ENCODE results near the gene ADAMTS12. TPM values are rescaled to one million over a fixed set of nuclear protein-coding genes. Genes with fewer than 3 reads are reported as not detected.

The ADAMTS12 gene
- total RNA-seq, 1 donor from 2014 or later, result 2.2 TPM

DNA sequence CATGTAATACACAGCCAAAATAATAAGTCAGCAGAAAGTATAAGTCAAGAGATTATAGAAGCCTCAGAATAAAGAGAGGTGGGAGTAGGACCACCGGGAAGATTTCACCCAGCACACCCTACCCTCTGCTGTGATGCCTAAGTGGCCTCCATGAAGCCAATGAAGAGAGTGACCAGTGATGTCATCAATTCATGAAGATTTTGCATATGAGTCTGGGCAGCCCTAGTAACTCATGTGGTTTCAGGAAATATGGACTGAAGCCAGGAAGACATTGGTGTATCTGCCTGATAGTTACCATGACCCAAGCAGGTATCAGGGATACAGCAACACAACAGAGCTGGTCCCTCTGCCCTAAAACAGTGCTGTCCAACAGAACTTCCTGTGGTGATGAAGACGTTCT, 135.3 kb downstream of the ADAMTS12 start:
- DNase-seq (ENCODE audit: low spot score), result no peak

- DNase-seq (ENCODE audit: low spot score), result no peak
Observed at GRCh38 chr5:33755231-33755630, 136.6 kb downstream of the ADAMTS12 start.

DNA sequence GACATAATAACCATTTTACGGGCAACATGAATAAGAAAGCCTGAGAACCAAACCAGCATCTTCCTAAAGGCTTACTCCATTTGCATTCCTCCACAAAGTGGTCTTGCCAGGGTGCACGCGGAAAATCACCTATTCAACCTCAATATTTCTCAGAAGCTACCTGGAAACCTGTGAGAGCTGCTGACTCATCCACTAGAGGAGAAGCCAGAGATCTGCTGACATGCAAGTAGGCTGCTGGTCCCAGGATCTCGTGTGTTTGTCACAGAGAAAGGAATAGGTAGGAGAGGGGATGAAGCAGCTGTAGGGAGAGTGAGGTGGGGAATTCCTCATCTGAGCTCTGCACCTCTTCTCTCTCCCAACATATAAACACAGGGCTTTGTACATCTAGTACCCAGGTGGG, 138.1 kb downstream of the ADAMTS12 start:
- no peak for DNase-seq (ENCODE audit: low spot score)

- DNase-seq (ENCODE audit: low spot score), result no peak
Observed at GRCh38 chr5:33748754-33749153, 143.0 kb downstream of the ADAMTS12 start.

DNA sequence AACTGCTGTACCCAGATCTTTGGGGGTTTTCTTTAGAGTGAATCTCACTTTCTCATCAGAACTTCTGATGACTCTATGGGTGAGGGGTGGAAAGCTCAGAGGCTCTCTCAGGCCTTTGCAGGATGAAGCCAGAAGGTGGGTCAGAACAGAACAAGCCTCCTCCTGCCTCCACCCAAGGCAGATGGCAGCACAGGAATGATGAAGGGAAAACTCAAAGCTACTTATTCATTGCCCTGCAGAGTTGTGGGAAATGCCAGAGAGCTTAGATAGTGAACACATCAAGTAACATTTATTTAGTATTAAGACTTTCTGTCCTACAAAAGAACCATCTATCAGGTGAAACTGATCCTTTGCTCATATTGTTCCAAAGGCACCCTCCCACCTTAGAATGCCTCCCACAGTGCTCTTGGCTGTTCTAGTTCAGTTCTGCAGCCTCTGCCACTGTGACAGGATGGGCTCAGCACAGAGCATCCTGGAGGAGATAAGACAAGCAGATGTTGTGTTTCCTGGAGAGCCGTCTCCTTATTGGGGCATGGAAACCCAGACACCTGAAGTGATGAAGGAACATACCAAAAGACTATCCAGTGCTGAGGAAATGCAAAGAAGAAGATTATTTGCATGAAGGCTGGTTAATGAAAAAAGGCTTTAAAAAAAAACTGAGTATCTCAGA, 146.6 kb downstream of the ADAMTS12 start:
- no peak for DNase-seq (ENCODE audit: low spot score)

DNA sequence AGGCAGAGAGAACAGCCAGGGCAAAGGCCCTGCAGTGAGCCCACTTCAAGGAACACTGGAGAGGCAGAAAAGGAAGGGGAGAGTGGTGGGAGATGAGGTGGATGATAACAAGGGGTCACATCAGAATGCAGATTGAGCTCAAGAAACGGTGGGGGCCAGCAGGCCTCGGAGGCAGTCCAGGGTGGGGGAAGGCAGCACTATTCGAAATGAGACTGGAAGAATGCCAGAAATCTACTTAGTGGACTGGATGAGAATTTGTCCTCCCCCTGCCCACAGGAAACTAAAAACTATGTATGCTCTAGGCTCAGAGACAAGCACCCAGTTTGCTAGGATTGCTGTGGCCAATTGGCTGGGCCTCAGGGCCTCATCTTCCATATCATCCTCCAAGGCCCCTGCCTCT, 148.7 kb downstream of the ADAMTS12 start:
- DNase-seq (ENCODE audit: low spot score), result no peak

- DNase-seq (ENCODE audit: low spot score), result no peak
Observed at GRCh38 chr5:33742181-33742580, 149.6 kb downstream of the ADAMTS12 start.

- DNase-seq (ENCODE audit: low spot score), result no peak
Observed at GRCh38 chr5:33738967-33739366, 152.8 kb downstream of the ADAMTS12 start.

DNA sequence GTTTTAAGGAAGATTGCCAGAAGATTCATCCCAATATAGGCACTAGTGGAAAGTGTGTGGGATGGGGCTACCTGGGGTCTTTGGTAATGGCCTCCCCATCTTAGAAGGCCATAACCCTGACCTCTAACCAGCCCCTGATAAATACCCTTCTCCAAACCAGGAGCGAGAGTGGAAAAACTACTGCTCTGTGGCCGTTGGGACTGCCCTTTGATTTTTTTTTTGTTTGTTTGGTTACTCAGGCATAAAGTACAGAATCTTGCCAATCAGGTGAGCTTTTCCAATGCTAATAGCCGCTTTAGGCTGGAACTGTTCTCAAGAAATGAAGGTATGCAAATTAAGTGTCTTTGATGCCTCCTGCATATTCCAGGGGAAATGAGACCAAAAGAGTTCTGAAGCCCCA, 153.7 kb downstream of the ADAMTS12 start:
- no peak for DNase-seq (ENCODE audit: low spot score)

GRCh38 chr5:33737697-33738096, 154.1 kb downstream of the ADAMTS12 start:
- no peak for DNase-seq (ENCODE audit: low spot score)

GRCh38 chr5:33737284-33737683, 154.5 kb downstream of the ADAMTS12 start:
- no peak for DNase-seq (ENCODE audit: low spot score)

DNA sequence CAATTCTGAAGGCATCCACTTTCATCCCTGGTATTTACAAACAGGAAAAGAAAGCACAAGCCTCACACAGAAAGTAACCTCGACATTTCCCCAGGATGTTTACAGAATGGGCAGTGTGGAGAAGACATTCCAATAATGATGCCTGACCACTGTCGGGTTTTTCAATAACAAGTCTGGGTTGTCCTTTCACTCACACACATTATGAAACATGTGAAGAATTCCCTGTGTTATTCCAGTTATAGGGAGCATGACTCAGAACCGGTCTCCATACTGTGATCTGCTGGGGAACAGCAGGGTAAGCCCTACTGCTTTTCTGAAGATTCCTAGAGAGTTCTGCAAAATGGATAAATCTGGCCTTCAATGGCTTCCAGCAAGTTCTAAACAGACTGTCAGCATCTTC, 155.3 kb downstream of the ADAMTS12 start:
- no peak for DNase-seq (ENCODE audit: low spot score)

DNA sequence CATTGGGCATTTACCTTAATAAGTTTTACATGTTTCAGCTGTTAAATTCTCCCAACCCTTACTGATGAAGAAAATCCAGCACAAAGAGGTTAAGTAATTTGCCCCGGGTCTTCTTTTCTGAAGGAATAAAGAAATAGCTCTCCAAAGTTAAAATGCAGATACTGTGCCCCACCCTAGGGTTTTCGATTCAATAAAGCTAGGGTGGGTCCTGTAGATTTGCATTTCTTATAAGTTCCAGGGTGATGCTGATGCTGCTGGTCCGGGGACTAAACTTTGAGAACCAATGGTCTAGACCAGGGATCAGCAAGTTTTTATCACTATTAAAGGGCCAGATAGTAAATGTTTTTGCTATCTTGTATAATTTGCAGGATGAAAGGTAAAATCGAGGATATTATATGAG, 156.7 kb downstream of the ADAMTS12 start:
- DNase-seq (ENCODE audit: low spot score), result no peak

- DNase-seq (ENCODE audit: low spot score), result no peak
Observed at GRCh38 chr5:33734537-33734936, 157.3 kb downstream of the ADAMTS12 start.

DNA sequence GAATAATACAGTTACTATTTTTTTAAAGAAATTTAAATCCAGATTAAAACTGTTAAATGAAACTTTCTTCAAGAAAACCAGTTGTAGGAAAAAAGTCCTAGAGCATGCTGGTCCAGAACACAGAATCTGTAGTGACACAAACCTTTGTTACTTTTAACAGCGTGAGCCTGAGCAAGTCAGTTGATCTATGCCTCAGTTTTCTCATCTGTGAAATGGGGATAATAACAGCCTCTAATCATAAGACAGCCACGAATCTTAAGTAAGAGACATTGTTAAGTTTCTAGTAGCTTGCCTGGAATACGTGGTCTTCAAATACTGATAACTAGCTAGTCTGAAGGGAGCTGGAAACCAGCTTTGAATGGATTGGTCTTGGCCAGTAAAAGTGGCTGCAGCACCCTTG, 158.6 kb downstream of the ADAMTS12 start:
- DNase-seq (ENCODE audit: low spot score), result no peak

DNA sequence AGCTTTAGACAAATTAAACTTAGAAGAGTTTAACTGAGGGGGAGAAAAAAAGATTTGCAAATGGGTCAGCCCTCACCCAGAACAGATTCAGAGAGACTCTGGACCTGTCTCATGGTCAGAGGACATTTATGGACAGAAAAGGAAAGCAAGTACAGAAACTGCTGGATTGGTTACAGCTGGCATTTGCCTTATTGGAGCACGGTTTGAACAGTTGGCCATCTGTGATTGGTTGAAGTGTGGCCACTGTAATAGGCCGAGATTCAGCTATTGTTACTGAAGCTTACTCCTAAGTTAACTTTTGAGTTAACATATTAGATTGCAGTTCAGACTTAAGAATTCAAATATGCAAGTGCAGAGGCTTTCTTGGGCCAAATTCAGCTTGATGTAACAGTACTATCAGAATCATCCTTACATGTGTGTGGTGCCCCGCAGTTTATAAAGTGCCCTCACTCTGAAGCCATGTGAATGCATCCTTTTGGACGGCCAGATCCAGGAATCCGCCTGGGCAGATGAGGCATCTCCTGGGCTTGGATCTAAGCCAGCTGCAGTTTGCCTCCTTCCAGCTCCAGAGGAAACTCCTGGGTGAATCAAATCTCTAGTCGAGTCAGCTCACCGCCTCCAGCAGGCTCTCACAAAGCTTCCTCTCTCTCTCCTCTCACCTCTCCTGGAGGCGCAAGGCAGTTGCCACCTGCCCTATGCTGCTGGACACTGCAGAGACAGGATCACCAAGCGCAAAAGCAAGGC, 165.2 kb downstream of the ADAMTS12 start:
- no peak for DNase-seq (ENCODE audit: low spot score)

- no peak for DNase-seq (ENCODE audit: low spot score)
Observed at GRCh38 chr5:33725806-33726205, 166.0 kb downstream of the ADAMTS12 start.

- no peak for DNase-seq (ENCODE audit: low spot score)
Observed at GRCh38 chr5:33721491-33722200, 170.1 kb downstream of the ADAMTS12 start.

GRCh38 chr5:33720176-33720575, 171.6 kb downstream of the ADAMTS12 start:
- no peak for DNase-seq (ENCODE audit: low spot score)

DNA sequence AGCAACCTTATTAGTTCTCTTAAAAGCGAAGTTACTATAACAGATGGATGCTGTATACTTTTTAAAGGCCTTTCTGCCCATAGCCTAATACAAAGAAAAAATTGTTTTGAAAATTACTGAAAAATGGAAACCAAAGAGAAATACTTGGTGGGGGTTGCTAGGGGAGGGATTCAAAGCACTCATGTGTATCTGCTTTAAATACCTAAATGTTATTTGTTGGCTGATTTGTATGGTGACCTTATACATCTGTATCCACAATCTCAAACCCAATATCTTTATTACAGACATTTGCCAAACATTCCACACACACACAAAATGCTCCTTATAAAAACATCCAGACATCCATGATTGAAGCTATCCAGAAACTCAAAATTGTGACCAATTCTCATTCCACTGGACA, 172.0 kb downstream of the ADAMTS12 start:
- DNase-seq (ENCODE audit: low spot score), result no peak

- DNase-seq (ENCODE audit: low spot score), result no peak
Observed at GRCh38 chr5:33715661-33716060, 176.1 kb downstream of the ADAMTS12 start.

DNA sequence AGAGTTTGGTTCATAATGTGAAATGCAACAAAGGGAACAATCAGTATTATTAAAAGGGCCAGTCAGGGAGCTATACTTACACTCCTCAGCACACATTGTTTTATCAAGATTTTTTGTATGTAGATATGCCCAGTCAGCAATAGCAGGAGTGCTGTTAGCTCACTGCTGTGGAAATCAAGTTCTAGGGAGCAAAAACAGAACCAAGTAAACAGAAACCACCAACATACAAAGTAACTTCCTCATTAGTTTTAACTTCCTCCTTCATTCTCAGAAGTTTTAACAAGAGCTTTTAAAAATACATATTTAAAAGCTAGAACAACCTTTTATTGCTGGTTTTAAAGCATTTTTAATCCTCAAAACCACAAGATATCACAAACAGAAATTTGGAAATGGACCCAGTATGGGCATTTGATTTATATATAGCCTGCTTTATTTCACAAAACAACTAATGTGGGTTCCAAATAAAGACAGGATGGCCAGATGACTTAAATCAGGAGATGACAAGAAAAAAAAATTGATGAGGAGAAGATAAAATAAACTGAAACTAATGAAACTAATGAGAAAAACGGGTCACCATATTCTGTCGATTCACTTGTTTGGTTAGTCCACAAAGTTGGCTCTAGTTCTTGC, 178.5 kb downstream of the ADAMTS12 start:
- no peak for DNase-seq (ENCODE audit: low spot score)

Data from mucosa of gallbladder (tissue), 1 donor.